Activated naive CD4-positive, alpha-beta T cell treated with anti-CD3 and anti-CD28 coated beads, Interleukin-2, amount 50 U/mL, for 16 hours (primary cell): Measurements from ENCODE around the gene KCNE1.
"Not testable (repeated sequence)": the region's sequence is repeated elsewhere in the genome, so short reads cannot be mapped to it uniquely, and the experiment has no call there.

Experiments used
- DNase-seq: peaks from one replicate; pipeline ENCODE4 v3.0.0-alpha.2; 2020

The KCNE1 gene

DNA sequence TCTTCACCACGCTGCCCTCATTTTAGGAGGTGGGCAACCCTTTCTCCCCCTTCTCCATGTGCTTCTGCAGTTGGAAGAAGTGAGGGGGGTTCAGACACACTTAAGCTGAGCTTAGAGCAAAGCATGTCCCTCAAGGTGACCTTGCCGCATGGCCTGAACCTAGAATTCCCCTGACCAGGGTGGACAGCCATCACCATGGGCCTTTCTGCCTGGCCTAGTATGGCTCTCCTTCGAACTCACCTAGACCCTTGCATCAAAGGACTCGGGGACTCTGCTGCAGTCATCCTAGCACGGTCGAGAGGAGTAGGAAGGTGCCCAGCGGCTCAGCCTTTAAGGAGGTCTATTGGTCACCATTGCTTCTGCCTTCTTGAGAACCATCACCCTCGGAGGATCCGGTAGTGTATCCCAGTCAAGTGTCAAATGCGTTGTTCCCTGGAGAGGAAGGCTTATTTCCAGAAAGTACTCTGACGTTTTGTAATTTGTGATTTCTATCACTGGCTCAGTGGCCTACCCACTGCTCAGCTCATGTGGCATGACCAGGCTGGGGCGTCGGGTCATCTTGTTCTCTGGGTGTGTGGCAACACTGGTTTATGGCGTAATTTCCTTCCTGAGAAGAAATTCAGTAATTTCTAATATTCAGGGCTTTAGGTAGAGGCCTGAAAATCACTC is at the start of gene KCNE1:
Gene KCNE1 (minus strand): TSS at position 424 of the 669 bp plus-strand sequence. CDS start 62,576 bp downstream, outside the sequence.
- no peak for DNase-seq

DNA sequence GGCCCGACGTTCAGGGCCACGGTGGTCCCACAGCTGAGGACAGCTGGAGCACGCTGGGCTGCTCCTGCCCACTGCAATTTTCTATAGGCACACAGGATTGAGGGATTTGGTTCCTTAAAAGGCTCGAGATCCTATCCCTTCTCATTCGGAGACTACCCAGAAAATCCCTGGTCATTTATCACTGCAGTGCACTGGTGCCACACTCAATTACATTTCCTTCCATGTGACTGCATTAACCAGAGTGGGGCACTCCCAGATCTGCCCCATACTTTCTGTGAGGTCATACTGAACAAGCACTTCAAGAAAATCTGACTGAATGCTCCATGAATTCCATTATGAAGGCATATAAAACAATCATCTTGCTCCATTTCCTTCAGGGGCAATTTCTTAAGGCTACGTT is 49.8 kb upstream of the KCNE1 start:
- DNase-seq = no peak

DNA sequence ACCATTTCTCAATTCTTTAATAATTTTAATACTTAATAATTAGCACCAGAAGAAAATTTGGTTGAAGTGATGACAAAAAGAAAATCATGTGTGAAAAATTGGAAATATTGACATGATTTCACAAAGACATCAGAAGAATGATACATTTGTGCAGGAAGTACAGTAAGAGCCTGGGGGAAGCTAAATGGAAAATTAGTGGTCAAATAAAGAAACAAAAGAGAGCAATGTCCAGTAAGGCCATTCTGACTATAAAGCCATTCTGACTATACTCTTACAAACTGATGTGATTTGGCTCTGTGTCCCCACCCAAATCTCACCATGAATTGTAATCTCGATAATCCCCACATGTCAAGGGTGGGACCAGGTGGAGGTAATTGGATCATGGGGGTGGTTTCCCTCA is 48.6 kb upstream of the KCNE1 start:
- DNase-seq = no peak

DNA sequence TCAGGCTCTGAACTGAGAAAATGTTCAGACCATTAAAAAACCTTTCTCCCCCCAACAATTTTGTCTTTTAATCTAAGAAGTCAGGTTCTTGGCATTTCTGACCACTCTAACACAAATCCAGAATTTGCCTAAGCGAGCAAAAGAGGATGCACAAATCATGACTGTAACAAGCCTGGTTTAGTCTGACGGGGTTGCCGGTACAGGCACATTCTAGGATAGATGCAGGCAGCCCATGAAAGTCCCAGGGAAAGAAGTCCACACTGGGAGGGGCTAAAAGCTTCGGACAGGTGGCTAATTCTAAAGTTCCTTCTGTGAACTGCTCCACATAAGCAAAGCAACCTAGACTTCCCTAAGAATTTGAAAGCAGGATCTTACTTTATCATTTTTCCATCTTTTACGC is 48.0 kb upstream of the KCNE1 start:
- no peak for DNase-seq

DNA sequence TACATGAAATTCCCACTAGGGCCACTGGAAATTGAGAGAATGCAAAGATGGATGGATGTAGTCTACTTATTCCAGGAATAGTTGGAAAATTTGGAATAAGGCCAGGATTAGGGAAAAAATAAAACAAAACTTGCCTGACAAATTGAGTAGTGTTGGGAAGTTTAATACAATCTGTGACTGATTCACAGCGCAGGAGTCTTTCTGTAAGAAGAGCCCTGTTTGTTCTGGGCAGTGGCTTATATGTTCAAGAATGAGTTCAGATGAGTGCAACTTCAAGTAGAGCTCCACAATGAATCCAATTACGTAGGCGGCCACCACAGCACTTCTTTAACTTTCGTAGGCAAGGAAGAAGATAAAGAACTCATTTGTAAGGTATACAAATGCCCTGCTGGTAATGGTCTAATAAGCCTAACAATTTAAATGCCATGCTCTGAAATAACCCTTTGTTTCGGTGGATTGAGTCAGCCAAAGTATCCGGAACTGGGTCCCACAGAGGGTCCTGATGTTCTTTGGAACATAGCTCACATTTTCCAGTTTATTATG is 47.1 kb upstream of the KCNE1 start:
- no peak for DNase-seq

DNA sequence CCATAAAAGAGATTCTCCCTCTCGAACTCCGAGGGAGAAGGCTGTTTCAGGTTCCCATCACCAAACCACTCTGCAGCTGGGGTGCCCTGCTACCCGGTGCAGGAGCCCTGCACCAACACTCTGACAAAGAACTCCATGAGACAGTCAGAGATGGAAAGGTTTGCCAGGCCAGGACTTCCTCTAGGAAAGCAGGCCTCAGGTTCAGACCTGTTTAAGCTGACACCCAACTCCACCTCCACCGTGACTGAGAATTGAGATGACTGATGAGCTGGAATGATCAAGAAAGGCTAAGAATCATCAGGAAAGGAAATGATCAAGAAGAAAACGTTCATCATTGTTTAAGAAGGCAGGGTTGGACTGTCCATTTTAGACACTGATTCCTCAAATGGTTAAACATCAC is 46.2 kb upstream of the KCNE1 start:
- no peak for DNase-seq

DNA sequence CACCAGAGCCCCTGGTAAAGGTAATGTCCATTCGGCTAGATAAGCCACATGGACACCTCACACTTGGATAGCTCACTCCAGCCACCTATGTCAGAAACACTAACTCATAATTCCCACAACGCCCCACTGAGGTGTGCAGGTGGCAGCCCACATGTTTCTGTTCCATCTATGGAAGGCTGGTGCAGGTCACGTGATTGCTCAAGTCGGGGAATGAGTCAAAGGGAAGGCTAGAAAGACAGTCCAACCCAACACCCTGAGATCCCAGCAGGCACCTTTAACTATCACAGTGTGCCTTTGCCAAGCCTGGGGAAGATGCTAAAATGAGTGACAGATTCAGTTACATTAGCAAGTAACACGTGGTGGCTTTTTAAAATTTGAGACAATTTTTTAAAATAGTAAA is 45.3 kb upstream of the KCNE1 start:
- no peak for DNase-seq

DNA sequence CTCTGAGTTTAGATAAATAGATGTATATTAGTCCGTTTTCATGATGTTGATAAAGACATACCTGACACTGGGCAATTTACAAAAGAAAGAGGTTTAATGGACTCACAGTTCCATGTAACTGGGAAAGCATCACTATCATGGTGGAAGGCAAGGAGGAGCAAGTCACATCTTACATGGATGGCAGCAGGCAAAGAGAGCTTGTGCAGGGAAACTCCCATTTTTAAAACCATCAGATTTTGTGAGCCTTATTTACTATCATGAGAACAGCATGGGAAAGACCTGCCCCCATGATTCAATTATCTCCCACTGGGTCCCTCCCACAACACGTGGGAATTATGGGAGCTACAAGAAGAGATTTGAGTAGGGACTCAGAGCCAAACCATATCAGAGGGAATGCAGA is 42.7 kb upstream of the KCNE1 start:
- DNase-seq = not testable (repeated sequence)

DNA sequence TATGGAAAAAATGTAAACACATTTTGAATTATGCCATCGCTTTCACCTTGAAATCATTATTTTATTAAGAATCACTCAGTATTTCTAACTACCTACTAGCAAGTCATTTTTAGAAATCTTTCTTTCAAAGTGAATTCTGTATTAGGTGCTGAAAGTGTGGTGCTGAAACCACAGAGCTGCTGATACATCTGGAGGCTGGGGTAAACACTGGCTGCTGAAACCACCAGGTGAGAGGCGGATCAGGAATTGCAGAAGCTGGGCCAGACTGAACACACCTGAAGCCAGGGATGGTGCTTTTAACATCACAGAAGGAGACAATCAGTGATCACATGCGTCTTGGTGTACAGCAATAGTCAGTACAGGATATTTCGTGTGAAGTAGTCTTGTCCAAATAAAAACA is 42.2 kb upstream of the KCNE1 start:
- DNase-seq = no peak

DNA sequence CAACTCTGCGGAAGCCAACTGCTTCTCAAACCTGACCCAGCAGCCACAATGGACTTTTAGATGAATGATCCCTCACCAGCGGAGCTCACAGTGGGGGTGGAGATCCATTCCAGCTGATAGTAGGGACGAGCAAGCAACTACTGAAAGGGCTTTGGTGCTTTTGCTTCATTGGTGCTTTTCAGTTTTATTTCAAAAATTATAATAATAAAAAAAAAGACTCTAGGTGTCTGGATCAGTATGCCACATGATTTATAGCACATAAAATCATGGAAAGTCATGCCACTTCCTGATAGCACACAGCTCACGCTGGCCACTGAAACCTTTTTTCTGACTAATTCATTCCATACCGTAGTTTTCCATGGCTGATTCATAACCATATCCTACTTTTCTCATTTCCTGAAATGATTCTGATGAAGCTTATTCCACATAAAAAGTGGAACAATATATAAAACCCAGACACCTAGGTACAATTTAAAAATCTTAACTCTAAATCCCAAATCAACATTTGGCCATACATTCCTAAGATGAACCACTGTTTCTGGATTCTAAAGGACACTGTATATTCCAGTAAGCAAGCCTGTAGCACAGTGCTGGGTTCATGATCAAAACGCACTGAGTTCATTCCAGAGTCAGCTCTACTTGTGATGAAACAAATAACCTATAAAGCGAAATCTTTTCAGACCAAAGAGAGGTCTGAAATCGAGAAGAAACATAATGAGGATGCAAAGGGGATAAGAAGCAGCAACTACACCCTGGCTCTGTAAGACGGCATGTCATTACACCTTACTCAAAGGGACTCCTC is 41.3 kb upstream of the KCNE1 start:
- no peak for DNase-seq

DNA sequence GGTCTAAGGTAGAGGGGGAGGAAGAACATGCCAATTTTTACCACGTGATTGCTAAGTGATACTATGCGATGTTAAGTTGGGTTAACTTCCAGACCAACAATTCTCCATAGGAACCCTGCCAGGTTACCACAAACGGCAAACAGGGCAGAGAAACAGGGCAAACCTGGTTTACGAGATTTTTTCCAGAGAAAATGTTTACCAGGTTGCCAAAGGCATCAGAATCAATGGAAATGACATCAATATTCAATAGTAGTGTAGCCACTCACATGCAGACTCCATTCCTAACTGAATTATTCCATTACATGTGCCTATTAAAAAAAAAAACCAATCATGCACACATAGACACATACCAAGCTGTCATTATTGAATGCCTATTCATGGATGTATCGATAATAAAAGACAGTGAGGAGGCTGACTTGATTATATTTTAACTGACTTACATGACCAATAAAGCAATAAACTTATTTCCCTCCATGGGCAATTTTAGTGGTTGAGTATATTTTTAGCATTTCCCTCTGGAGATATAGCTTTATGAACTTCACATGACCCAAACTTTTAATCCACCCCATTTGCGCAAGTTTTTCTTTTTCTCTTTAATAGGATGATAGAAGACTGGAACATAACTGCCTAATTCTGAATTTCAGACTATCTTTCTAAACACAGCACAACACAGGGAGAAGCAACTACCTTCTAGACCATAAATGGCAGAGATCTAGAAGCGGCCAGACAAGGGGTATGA is 40.5 kb upstream of the KCNE1 start:
- DNase-seq = no peak

DNA sequence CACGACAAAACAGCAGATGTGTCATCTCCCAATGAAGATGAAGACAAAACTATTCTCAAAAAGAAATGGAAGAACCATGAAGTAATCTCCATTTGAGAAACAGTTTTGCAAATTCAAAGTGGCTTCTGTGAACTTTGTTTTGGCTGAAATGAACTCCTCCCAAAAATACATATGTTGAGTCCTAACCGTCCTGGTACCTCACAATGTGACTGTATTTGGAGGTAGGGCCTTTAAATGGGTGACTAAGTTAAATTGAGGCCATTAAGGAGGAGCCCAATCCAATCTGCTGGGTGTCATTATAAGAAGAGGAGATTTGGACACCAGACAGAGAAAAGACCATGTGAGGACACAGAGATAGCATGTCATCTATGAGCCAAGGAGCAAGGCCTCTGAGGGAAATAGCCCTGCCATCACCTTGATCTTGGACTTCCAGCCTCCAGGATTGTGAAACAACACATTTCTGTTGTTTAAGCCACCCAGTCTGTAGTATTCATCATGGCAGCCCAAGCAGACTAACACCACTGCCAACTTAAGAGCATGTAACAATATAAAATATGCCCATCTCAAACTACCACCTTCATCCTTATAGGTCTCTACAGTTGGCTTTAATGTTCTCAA is 38.3 kb upstream of the KCNE1 start:
- DNase-seq = no peak

DNA sequence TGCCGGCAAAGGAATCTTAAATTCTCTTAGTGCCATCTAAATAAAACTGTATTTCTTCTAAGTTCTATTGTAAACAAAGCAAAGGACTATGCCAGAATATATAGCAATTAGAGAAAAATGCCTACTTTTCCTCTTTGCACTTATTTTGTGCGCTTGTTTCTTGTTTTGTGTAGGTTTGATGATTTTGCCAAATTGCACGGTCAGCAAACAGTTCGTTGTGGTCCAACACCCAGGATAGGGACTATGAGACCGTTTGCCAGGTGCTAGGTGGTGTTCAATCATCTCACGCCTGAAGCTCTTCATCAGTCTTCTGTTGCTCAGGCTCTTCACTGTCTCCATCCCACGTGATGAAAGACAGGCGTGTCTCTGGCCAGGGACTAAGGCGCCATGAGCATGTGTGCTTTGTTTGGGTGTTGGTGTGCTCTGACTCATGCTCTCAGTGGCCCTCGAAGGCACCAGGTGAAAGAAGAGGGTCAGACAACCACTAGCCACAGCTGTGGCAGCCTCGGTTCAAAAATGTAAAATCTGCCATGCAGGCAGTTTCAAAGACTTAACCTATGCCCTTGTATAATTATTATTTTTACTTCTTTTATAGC is 36.9 kb upstream of the KCNE1 start:
- no peak for DNase-seq

DNA sequence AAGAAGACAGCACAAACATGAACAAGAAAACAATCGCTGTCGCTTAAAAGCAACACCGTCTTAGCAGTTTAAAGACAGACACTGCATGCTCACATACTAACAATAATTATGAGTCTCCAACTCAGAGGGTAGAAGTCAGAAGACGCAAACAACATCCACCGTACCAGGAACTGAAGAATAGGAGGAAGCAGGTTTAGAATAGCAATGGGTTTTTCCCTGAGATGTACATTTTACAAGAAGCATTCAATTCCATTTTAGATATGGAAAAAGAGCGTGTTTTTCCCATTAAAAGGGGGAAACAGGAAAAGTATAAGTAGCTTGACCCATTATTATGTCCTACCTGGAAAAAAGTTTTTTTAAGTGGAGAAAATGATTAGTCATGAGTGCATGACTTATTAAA is 34.5 kb upstream of the KCNE1 start:
- DNase-seq = no peak

DNA sequence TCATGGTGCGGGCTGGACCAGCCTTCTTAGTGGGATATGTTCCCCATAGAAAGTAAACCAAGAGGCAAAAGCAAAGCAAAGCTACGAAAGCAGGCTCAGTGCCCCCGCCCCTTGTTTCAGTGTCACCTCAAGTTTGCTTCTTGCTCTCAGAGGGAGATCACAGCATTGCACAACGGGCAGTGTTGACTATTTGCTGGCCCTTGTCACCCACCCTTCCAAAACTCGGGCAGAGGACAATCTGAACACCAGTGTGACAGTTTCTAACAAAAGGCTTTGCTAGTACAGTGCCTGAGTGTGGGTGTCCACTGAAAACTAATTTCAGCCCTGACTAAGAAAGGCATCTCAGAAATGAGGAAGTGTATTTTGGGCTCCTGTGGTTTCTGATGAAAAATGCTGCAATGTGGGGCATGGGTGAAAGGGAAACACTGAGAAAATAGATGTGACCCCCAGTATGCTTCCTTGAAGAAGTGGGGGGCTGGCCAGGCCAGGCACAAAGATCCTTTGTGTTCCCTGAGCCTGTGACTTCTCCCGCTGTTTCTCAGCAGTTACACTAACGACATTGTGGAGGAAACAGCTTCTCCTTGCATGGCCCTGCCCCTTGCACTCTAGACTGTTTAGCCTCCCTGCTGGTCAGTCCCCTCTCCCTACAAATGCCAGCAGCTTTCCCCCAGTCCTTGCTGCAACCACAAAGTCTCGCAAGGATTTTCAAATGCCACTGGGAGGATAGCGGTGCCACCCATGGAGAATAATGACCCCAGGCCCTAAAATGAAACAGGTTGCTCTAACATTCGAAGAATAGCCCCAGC is 33.3 kb upstream of the KCNE1 start:
- DNase-seq = no peak

DNA sequence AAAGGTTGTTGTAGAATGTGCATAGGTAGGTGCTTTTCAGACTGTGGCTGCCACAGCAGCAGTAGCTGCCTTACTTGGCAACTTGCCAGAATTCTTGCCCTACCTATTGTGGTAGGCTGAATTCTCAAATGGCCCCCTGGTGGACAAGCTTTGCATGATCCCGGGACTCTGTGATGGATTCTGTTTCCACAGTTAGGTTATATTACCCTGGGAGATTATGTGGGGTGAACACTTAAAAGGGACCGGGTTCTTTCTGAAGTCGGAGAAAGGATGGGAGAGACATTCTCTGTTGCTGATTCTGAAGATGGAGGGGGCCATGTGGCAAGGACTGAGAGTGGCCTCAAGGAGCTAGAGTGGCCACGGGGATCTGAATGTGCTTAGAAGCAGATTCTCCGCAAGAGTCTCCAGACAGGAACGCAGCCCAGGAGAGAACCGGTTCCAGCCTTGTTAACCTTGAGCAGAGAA is 32.1 kb upstream of the KCNE1 start:
- DNase-seq = peak; percentile 39

DNA sequence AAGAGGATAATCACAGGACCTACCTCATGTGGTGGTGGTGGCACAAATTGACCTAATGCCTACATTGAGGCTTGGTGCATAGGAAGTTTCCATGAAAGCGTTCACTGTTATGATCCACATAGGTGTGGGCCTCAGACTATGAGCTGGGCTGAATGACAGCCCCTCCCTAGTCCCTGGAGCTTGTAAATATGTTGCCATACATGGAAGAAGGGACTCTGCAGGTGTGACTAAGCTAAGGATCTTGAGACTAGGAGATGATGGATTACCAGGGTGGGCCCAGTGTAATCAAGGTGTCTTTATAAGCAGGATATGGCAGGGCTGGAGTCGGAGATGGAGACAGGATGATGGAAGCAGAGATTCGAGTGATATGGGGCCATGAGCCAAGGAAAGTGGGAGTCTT is 31.0 kb upstream of the KCNE1 start:
- no peak for DNase-seq

DNA sequence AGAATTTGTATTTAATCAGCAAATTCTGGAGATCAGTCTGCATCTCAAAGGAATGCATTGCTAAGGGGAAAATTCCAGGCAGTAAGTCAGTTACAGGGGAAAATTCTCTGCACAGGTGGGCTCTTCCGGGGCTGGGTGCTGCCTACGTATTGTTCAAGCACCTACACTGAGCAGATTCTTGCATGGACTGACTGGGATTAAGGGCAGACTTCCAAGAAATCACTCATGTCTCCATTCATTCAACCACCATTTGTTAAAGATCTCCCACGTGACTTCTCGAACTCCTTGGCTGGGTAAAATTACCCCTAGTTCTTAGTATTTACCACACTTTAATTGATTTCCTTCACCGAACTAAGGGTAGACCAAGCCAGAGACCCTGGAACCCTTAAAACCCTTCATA is 28.2 kb upstream of the KCNE1 start:
- DNase-seq = no peak

DNA sequence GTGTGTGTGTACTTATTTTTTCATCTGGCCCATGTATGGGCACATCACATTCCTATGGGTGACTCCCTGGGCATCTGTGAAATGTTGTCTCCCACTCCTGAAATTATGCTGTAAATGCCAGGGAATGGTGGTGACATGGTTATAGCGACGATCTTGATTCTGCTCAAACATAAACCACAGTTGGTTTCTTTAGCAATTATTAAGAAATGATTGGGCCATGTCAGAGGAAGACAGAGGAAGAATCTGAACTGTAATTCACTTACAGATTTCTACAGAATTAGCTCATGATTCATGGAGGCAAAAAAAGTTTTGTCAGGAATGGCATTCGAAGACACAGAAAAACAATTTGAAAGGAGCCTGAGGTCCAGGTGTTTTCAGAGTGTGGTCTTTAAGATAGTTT is 25.8 kb upstream of the KCNE1 start:
- no peak for DNase-seq

DNA sequence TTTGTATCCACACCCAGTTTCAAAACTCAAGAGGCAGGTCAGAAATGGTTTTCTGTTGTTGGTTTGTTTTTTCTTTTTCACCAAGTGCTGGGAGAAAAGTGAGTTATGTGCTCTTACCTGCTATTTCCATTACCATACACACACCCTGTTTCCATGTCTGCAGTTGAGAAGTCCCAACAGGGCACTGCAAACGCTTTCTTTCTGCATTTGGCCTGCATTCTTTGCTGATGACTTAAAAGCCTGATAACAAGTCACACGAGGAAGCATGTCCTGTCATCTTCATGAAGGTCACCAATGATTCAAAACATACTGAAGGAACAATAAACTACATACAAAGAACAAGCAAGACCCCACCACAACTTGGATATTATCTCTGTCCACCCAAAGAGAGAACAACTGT is 24.8 kb upstream of the KCNE1 start:
- DNase-seq = no peak

DNA sequence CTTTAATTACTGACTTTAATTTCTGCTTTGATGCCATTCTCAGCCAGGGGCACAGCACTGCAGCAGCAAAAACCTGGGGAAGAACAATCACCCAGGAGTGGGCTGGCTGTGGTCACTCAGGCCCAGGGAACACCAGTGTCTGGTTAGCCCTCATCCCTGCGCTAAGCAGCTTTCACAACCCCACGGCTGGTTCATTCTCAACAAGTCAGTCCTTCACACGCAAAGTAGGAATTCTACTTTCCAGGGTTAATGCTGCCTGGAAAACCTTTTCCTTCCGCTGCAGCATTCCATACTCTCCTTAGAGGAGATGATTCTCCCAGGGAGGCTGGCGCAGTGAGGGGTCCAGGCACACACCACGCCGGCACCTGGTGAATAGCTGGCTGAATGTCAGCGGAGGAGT is 24.3 kb upstream of the KCNE1 start:
- no peak for DNase-seq

DNA sequence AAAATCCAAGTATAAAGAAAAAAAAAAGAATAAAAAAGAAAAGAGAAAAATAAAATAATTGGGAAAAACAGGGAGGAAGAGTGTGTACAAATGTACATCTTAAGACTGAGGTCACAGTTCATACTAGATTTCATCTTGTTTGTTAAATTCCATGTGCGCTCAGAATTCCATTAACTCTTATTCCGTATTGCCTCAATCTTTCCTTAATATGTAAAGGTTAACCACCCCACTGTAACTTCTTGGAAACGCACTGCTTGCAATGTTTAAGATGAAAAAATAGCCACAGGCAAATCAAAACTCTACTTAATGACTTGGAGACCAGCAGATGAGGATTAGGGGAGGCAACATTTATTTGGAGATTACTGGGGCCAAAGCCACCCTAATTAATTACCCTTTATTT is 23.9 kb upstream of the KCNE1 start:
- no peak for DNase-seq
